ENCODE measurements around the gene PNISR.
A peak's percentile ranks its signal among the peaks of the same experiment; 100 is the strongest.
"Not testable (repeated sequence)": the region's sequence is repeated elsewhere in the genome, so short reads cannot be mapped to it uniquely, and the experiment has no call there.

Gene PNISR

GRCh38 chr6:99424761-99425646 lies at the start of gene PNISR:
Gene PNISR (minus strand): TSS chr6:99425308. CDS start chr6:99414659, 10,649 bp downstream.
- peak; percentile 77 for DNase-seq

- no peak for DNase-seq
Measured at GRCh38 chr6:99473730-99474129, 48.6 kb upstream of the PNISR start.

- DNase-seq = no peak
Measured at GRCh38 chr6:99471638-99472037, 46.5 kb upstream of the PNISR start.

- no peak for DNase-seq
Measured at GRCh38 chr6:99467509-99468106, 42.5 kb upstream of the PNISR start.

GRCh38 chr6:99459133-99459532 lies 34.0 kb upstream of the PNISR start:
- not testable (repeated sequence) for DNase-seq

GRCh38 chr6:99458319-99458718 lies 33.2 kb upstream of the PNISR start:
- DNase-seq = no peak

GRCh38 chr6:99446076-99446475 lies 21.0 kb upstream of the PNISR start:
- DNase-seq = no peak

GRCh38 chr6:99434702-99435530 lies 9.8 kb upstream of the PNISR start:
- no peak for DNase-seq

- DNase-seq = no peak
Measured at GRCh38 chr6:99432877-99433276, 7.8 kb upstream of the PNISR start.

GRCh38 chr6:99431901-99432300 lies 6.8 kb upstream of the PNISR start:
- no peak for DNase-seq

GRCh38 chr6:99427988-99428387 lies 2.9 kb upstream of the PNISR start:
- no peak for DNase-seq

GRCh38 chr6:99426451-99426757 lies 1.3 kb upstream of the PNISR start:
- DNase-seq = no peak

- peak; percentile 54 for DNase-seq
Measured at GRCh38 chr6:99425647-99426450, 741 bp upstream of the PNISR start.

- DNase-seq = no peak
Measured at GRCh38 chr6:99424022-99424421, 1.1 kb downstream of the PNISR start.

GRCh38 chr6:99422912-99423311 lies 2.2 kb downstream of the PNISR start:
- DNase-seq = no peak

GRCh38 chr6:99416892-99417767 lies 8.0 kb downstream of the PNISR start:
- DNase-seq = no peak

GRCh38 chr6:99416226-99416625 lies 8.9 kb downstream of the PNISR start:
- DNase-seq = no peak

GRCh38 chr6:99415446-99415845 lies 9.7 kb downstream of the PNISR start:
- no peak for DNase-seq

GRCh38 chr6:99412065-99412464 lies 13.0 kb downstream of the PNISR start:
- DNase-seq = no peak

- DNase-seq = no peak
Measured at GRCh38 chr6:99409672-99410071, 15.4 kb downstream of the PNISR start.

- no peak for DNase-seq
Measured at GRCh38 chr6:99407076-99407475, 18.0 kb downstream of the PNISR start.

- DNase-seq = no peak
Measured at GRCh38 chr6:99402448-99402847, 22.7 kb downstream of the PNISR start.
